KMS-11 (cell line): ENCODE data around the gene CBLN3.

Source experiments
- H2AFZ ChIP-seq: fragments of 200-600 bp; sonication (generic); 2 replicates; pipeline ENCODE4 v1.6.1; 2016; ENCODE audit warnings: antibody characterized with exemption, mixed run types, low read depth
- H3K27ac ChIP-seq: fragments of 200-600 bp; sonication (generic); 2 replicates; pipeline ENCODE4 v1.6.1; 2016; ENCODE audit warnings: mild to moderate bottlenecking, mixed run types
- H3K27me3 ChIP-seq: fragments of 200-600 bp; sonication (generic); 2 replicates; pipeline ENCODE4 v1.6.1; 2017; ENCODE audit warnings: mild to moderate bottlenecking, low read depth, mixed run types, moderate library complexity; ENCODE audit not compliant: insufficient read depth
- H3K36me3 ChIP-seq: fragments of 200-600 bp; sonication (generic); 2 replicates; pipeline ENCODE4 v1.6.1; 2017; ENCODE audit warnings: mild to moderate bottlenecking, mixed run types; ENCODE audit not compliant: insufficient read depth
- H3K4me1 ChIP-seq: fragments of 200-600 bp; sonication (generic); 2 replicates; pipeline ENCODE4 v1.6.1; 2016; ENCODE audit warnings: mild to moderate bottlenecking, low read depth, mixed run types; ENCODE audit not compliant: poor library complexity, severe bottlenecking
- H3K4me2 ChIP-seq: fragments of 200-600 bp; sonication (generic); 2 replicates; pipeline ENCODE4 v1.7.0; 2016; ENCODE audit warnings: mild to moderate bottlenecking, mixed run types
- H3K4me3 ChIP-seq: fragments of 200-600 bp; sonication (generic); IDR thresholded peaks from 2 replicates; pipeline ENCODE4 v1.6.1; 2017; ENCODE audit warnings: low read depth, low read length, mixed read lengths; ENCODE audit not compliant: insufficient read depth
- H3K79me2 ChIP-seq: fragments of 200-600 bp; sonication (generic); 2 replicates; pipeline ENCODE4 v1.6.1; 2016; ENCODE audit warnings: low read depth, mixed run types; ENCODE audit not compliant: insufficient read depth
- H3K9ac ChIP-seq: fragments of 200-600 bp; sonication (generic); 2 replicates; pipeline ENCODE4 v1.6.1; 2016; ENCODE audit warnings: mild to moderate bottlenecking, mixed run types
- H4K20me1 ChIP-seq: fragments of 200-600 bp; sonication (generic); 2 replicates; pipeline ENCODE4 v1.6.1; 2016; ENCODE audit warnings: mild to moderate bottlenecking, mixed run types; ENCODE audit not compliant: insufficient read depth
- TF ChIP-seq, protein P1 (sequence below): fragments of 200-600 bp; sonication (generic); conservative IDR thresholded peaks from 2 replicates; pipeline ENCODE4 v1.6.1; 2017; ENCODE audit warnings: low read depth, mild to moderate bottlenecking, antibody characterized with exemption, low read length, moderate library complexity, mixed read lengths

The CBLN3 gene

GRCh38 chr14:24437020-24437735 is 7.7 kb upstream of the CBLN3 start:
- no peaks in the 10 kb centered on the region for H3K79me2 ChIP-seq
- TF ChIP-seq, protein P1, sequence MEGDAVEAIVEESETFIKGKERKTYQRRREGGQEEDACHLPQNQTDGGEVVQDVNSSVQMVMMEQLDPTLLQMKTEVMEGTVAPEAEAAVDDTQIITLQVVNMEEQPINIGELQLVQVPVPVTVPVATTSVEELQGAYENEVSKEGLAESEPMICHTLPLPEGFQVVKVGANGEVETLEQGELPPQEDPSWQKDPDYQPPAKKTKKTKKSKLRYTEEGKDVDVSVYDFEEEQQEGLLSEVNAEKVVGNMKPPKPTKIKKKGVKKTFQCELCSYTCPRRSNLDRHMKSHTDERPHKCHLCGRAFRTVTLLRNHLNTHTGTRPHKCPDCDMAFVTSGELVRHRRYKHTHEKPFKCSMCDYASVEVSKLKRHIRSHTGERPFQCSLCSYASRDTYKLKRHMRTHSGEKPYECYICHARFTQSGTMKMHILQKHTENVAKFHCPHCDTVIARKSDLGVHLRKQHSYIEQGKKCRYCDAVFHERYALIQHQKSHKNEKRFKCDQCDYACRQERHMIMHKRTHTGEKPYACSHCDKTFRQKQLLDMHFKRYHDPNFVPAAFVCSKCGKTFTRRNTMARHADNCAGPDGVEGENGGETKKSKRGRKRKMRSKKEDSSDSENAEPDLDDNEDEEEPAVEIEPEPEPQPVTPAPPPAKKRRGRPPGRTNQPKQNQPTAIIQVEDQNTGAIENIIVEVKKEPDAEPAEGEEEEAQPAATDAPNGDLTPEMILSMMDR: peak; percentile 35; the same call in 1 of the 2 replicates
- no peaks in the 10 kb centered on the region for H3K27me3 ChIP-seq
- no peak overlapping the region for H3K4me2 ChIP-seq
- H3K4me3 ChIP-seq: no peak overlapping the region
- peaks cover 14% of the 10 kb centered on the region for H3K4me1 ChIP-seq
- H3K27ac ChIP-seq: no peak overlapping the region
- no peak overlapping the region for H2AFZ ChIP-seq
- no peak overlapping the region for H3K9ac ChIP-seq
- no peaks in the 10 kb centered on the region for H4K20me1 ChIP-seq
- H3K36me3 ChIP-seq: no peaks in the 10 kb centered on the region

GRCh38 chr14:24436355-24437019 is 7.0 kb upstream of the CBLN3 start:
- no peak overlapping the region for H3K4me2 ChIP-seq
- no peaks in the 10 kb centered on the region for H4K20me1 ChIP-seq
- TF ChIP-seq, protein P1: peak; percentile 57
- no peak overlapping the region for H2AFZ ChIP-seq
- no peaks in the 10 kb centered on the region for H3K36me3 ChIP-seq
- peaks cover 18% of the 10 kb centered on the region for H3K4me1 ChIP-seq
- no peak overlapping the region for H3K9ac ChIP-seq
- no peaks in the 10 kb centered on the region for H3K79me2 ChIP-seq
- H3K27me3 ChIP-seq: no peaks in the 10 kb centered on the region
- no peak overlapping the region for H3K27ac ChIP-seq
- H3K4me3 ChIP-seq: no peak overlapping the region

- Histone ChIP-seq H3K4me1 (peaks cover 14% of the 10 kb centered on the region), H3K4me3 (no peak overlapping the region), H2AFZ (no peak overlapping the region), H3K9ac (no peak overlapping the region), H3K4me2 (no peak overlapping the region), H3K36me3 (no peaks in the 10 kb centered on the region), H4K20me1 (no peaks in the 10 kb centered on the region), H3K27me3 (no peaks in the 10 kb centered on the region), H3K79me2 (no peaks in the 10 kb centered on the region), H3K27ac (no peak overlapping the region)
- TF ChIP-seq, protein P1: no peak
These were observed 6.5 kb upstream of the CBLN3 start for GRCh38 chr14:24435998-24436354.

DNA sequence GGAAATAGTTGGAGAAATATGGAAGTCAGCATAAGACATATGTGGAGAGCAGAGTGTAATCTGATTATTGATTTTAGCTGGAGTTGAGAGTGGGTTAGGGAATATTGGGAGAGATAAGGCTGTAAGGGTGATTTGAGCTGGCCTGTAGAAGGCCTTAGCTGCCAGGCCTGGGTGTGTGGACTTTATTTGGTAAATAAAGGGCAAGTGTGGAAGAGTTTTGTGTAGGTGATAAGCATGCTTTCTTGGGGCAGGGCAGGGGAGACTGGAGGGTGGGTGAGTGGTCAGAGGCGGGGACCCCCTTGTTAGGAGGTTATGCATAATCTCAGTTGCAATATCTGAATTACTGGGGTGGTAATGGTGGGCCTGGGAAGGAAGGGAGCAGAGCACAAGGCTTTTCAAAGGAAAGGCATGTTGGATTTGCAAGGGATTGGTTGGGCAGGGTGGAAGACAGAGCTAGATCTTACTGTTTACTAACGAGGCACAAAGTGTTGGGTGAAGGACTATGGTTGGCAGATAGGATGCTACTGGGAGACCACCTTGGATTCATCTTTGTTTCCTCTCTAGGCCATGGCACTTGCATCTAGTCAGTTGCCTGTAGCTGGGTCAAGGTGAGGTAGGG is 5.8 kb upstream of the CBLN3 start:
- no peaks in the 10 kb centered on the region for H3K27me3 ChIP-seq
- H3K36me3 ChIP-seq: no peaks in the 10 kb centered on the region
- H3K4me1 ChIP-seq: peaks cover 13% of the 10 kb centered on the region
- no peak overlapping the region for H3K9ac ChIP-seq
- no peak overlapping the region for H3K4me3 ChIP-seq
- no peak overlapping the region for H3K27ac ChIP-seq
- no peak overlapping the region for H3K4me2 ChIP-seq
- TF ChIP-seq, protein P1: no peak
- no peaks in the 10 kb centered on the region for H4K20me1 ChIP-seq
- no peak overlapping the region for H2AFZ ChIP-seq
- H3K79me2 ChIP-seq: no peaks in the 10 kb centered on the region
